Measurements from ENCODE around the gene ABL1. TPM values are rescaled to one million over a fixed set of nuclear protein-coding genes. Genes with fewer than 3 reads are reported as not detected.
A peak's percentile ranks its signal among the peaks of the same experiment; 100 is the strongest.

The ABL1 gene
- total and polyA plus RNA-seq, 2 of the 13 experiments (the other 11 are each of a cell fraction or from before 2014, with no cell fraction given): 10.8 to 20.4 TPM

DNA sequence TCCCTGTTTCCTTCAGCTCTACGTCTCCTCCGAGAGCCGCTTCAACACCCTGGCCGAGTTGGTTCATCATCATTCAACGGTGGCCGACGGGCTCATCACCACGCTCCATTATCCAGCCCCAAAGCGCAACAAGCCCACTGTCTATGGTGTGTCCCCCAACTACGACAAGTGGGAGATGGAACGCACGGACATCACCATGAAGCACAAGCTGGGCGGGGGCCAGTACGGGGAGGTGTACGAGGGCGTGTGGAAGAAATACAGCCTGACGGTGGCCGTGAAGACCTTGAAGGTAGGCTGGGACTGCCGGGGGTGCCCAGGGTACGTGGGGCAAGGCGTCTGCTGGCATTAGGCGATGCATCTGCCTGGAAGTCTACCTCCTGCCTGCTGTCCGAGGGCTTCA, 27.7 kb downstream of the ABL1 start:
- Histone ChIP-seq H2AFZ (ENCODE audit: low read length) (no peak overlapping the region), H3K36me3 (replicated peaks in 1 of 2; ENCODE audit: control insufficient read depth in 1 of 2, insufficient read depth in 2 of 2, low read length in 2 of 2) (peaks cover 23 to 68% of the 10 kb centered on the region in 2 experiments), H3K9me3 (ENCODE audit: low read length) (no peaks in the 10 kb centered on the region), H3K4me2 (ENCODE audit: low read depth, low read length) (no peak overlapping the region), H4K20me1 (ENCODE audit: insufficient read depth, low read length) (peaks cover 17% of the 10 kb centered on the region), H3K79me2 (ENCODE audit: insufficient read depth, low read length) (no peaks in the 10 kb centered on the region), H3K27ac (ENCODE audit: extremely low read length, insufficient read depth, low read length) (no peak overlapping the region), H3K4me1 (ENCODE audit: insufficient read depth, low read length) (peaks cover 6% of the 10 kb centered on the region), H3K27me3 (ENCODE audit: control insufficient read depth in 1 of 2, insufficient read depth in 2 of 2, low read length in 2 of 2) (no peaks in the 10 kb centered on the region), H3K4me3 (replicated peaks in 1 of 3; ENCODE audit: insufficient read depth in 1 of 3, low read depth in 2 of 3, low read length in 3 of 3) (no peak overlapping the region), H3K9ac (ENCODE audit: insufficient read depth, low read depth, low read length) (no peak overlapping the region)
- ChIA-PET POLR2A (no interaction called here), CTCF (ENCODE audit: low intra/inter-chr PET ratio, low total read pairs) (interaction anchor here (1.5 to 2.3 kb wide), 3 partner anchors 92 to 162 kb away, joined by 13 to 14 read pairs (median 14); no protein-coding TSS in a partner anchor)
- in situ Hi-C loops (cut with HindIII; ENCODE audit: extremely low pct_ligation_motif_present, low pct_unique_long_range_greater_than_20kb): loop anchor here (5.0 kb wide), 2 partner anchors 90 to 150 kb away; no protein-coding TSS in a partner anchor
- no peak for ATAC-seq
- TF ChIP-seq HMG20A (CRISPR knock-in tag; IDR thresholded peaks at IDR 0.05; ENCODE audit: borderline replicate concordance) (no peak), ELF1 (CRISPR knock-in tag; IDR thresholded peaks at IDR 0.05) (no peak), AGO2 (optimal IDR thresholded peaks at IDR 0.05; ENCODE audit: low read depth, low read length) (peak; percentile 27), ZNF34 (CRISPR knock-in tag; IDR thresholded peaks at IDR 0.05; ENCODE audit: borderline replicate concordance) (no peak), HCFC1 (IDR thresholded peaks at IDR 0.05; ENCODE audit: low read depth, low read length) (no peak)
- TF ChIP-seq, protein P1, sequence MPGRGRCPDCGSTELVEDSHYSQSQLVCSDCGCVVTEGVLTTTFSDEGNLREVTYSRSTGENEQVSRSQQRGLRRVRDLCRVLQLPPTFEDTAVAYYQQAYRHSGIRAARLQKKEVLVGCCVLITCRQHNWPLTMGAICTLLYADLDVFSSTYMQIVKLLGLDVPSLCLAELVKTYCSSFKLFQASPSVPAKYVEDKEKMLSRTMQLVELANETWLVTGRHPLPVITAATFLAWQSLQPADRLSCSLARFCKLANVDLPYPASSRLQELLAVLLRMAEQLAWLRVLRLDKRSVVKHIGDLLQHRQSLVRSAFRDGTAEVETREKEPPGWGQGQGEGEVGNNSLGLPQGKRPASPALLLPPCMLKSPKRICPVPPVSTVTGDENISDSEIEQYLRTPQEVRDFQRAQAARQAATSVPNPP (CRISPR knock-in tag; IDR thresholded peaks at IDR 0.05): no peak
- TF ChIP-seq, protein P2, sequence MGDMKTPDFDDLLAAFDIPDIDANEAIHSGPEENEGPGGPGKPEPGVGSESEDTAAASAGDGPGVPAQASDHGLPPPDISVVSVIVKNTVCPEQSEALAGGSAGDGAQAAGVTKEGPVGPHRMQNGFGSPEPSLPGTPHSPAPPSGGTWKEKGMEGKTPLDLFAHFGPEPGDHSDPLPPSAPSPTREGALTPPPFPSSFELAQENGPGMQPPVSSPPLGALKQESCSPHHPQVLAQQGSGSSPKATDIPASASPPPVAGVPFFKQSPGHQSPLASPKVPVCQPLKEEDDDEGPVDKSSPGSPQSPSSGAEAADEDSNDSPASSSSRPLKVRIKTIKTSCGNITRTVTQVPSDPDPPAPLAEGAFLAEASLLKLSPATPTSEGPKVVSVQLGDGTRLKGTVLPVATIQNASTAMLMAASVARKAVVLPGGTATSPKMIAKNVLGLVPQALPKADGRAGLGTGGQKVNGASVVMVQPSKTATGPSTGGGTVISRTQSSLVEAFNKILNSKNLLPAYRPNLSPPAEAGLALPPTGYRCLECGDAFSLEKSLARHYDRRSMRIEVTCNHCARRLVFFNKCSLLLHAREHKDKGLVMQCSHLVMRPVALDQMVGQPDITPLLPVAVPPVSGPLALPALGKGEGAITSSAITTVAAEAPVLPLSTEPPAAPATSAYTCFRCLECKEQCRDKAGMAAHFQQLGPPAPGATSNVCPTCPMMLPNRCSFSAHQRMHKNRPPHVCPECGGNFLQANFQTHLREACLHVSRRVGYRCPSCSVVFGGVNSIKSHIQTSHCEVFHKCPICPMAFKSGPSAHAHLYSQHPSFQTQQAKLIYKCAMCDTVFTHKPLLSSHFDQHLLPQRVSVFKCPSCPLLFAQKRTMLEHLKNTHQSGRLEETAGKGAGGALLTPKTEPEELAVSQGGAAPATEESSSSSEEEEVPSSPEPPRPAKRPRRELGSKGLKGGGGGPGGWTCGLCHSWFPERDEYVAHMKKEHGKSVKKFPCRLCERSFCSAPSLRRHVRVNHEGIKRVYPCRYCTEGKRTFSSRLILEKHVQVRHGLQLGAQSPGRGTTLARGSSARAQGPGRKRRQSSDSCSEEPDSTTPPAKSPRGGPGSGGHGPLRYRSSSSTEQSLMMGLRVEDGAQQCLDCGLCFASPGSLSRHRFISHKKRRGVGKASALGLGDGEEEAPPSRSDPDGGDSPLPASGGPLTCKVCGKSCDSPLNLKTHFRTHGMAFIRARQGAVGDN (CRISPR knock-in tag; IDR thresholded peaks at IDR 0.05): 0 out of 2 replicates have a peak, but pooled peaks have one; percentile 17
- TF ChIP-seq, protein P3, sequence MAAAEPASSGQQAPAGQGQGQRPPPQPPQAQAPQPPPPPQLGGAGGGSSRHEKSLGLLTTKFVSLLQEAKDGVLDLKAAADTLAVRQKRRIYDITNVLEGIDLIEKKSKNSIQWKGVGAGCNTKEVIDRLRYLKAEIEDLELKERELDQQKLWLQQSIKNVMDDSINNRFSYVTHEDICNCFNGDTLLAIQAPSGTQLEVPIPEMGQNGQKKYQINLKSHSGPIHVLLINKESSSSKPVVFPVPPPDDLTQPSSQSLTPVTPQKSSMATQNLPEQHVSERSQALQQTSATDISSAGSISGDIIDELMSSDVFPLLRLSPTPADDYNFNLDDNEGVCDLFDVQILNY (CRISPR knock-in tag; conservative IDR thresholded peaks at IDR 0.05): no peak
- DNase-seq (ENCODE audit: low spot score): no peak
- FAIRE-seq: no peak
- BruUV-seq (replicated peaks): no TSS peak
- intact Hi-C loops (cut with micrococcal nuclease; ENCODE audit: unreplicated experiment): loop anchor here (1.0 kb wide), 2 partner anchors 91 to 155 kb away; no protein-coding TSS in a partner anchor
- WGBS (ENCODE audit: low lambda C conversion rate): 98% methylated on average over 23 of the region's 23 CpGs

All from HepG2 (cell line).